Retina (tissue), 1 donor: ENCODE results near the gene KIF1A.
A peak's percentile ranks its signal among the peaks of the same experiment; 100 is the strongest.

ENCODE experiments used
- DNase-seq: peaks from one replicate; pipeline ENCODE4 v3.0.0-alpha.2; 2016

The KIF1A gene

GRCh38 chr2:240819126-240819857 is 727 bp downstream of the KIF1A start:
- DNase-seq: peak; percentile 68

- peak; percentile 62 for DNase-seq
Observed at GRCh38 chr2:240818293-240819125, 1.5 kb downstream of the KIF1A start.

GRCh38 chr2:240817496-240818292 is 2.3 kb downstream of the KIF1A start:
- no peak for DNase-seq

- no peak for DNase-seq
Observed at GRCh38 chr2:240816584-240817495, 3.2 kb downstream of the KIF1A start.

- no peak for DNase-seq
Observed at GRCh38 chr2:240815761-240816583, 4.0 kb downstream of the KIF1A start.

- no peak for DNase-seq
Observed at GRCh38 chr2:240814946-240815760, 4.9 kb downstream of the KIF1A start.

- no peak for DNase-seq
Observed at GRCh38 chr2:240814280-240814679, 5.7 kb downstream of the KIF1A start.

GRCh38 chr2:240813231-240813921 is 6.6 kb downstream of the KIF1A start:
- DNase-seq: no peak

- no peak for DNase-seq
Observed at GRCh38 chr2:240812721-240813120, 7.3 kb downstream of the KIF1A start.

- DNase-seq: no peak
Observed at GRCh38 chr2:240812301-240812680, 7.7 kb downstream of the KIF1A start.

- DNase-seq: no peak
Observed at GRCh38 chr2:240811346-240812300, 8.4 kb downstream of the KIF1A start.

- DNase-seq: no peak
Observed at GRCh38 chr2:240810621-240811020, 9.4 kb downstream of the KIF1A start.

GRCh38 chr2:240810199-240810598 is 9.8 kb downstream of the KIF1A start:
- DNase-seq: no peak

GRCh38 chr2:240809276-240809675 is 10.7 kb downstream of the KIF1A start:
- DNase-seq: no peak

GRCh38 chr2:240806459-240806858 is 13.6 kb downstream of the KIF1A start:
- DNase-seq: no peak

GRCh38 chr2:240806006-240806405 is 14.0 kb downstream of the KIF1A start:
- no peak for DNase-seq

GRCh38 chr2:240803191-240803590 is 16.8 kb downstream of the KIF1A start:
- no peak for DNase-seq

GRCh38 chr2:240799033-240799820 is 20.8 kb downstream of the KIF1A start:
- no peak for DNase-seq
